GM21825 (cell line): ENCODE results near the gene INPP5J.
"Not testable (repeated sequence)": the region's sequence is repeated elsewhere in the genome, so short reads cannot be mapped to it uniquely, and the experiment has no call there.

Experiments used
- ATAC-seq: cut with Tn5 transposase; IDR thresholded peaks from one replicate; pipeline ENCODE4 v1.9.1; 2021; ENCODE audit warnings: mild to moderate bottlenecking, moderate library complexity; ENCODE audit not compliant: unreplicated experiment

Gene INPP5J, protein sequence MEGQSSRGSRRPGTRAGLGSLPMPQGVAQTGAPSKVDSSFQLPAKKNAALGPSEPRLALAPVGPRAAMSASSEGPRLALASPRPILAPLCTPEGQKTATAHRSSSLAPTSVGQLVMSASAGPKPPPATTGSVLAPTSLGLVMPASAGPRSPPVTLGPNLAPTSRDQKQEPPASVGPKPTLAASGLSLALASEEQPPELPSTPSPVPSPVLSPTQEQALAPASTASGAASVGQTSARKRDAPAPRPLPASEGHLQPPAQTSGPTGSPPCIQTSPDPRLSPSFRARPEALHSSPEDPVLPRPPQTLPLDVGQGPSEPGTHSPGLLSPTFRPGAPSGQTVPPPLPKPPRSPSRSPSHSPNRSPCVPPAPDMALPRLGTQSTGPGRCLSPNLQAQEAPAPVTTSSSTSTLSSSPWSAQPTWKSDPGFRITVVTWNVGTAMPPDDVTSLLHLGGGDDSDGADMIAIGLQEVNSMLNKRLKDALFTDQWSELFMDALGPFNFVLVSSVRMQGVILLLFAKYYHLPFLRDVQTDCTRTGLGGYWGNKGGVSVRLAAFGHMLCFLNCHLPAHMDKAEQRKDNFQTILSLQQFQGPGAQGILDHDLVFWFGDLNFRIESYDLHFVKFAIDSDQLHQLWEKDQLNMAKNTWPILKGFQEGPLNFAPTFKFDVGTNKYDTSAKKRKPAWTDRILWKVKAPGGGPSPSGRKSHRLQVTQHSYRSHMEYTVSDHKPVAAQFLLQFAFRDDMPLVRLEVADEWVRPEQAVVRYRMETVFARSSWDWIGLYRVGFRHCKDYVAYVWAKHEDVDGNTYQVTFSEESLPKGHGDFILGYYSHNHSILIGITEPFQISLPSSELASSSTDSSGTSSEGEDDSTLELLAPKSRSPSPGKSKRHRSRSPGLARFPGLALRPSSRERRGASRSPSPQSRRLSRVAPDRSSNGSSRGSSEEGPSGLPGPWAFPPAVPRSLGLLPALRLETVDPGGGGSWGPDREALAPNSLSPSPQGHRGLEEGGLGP

DNA sequence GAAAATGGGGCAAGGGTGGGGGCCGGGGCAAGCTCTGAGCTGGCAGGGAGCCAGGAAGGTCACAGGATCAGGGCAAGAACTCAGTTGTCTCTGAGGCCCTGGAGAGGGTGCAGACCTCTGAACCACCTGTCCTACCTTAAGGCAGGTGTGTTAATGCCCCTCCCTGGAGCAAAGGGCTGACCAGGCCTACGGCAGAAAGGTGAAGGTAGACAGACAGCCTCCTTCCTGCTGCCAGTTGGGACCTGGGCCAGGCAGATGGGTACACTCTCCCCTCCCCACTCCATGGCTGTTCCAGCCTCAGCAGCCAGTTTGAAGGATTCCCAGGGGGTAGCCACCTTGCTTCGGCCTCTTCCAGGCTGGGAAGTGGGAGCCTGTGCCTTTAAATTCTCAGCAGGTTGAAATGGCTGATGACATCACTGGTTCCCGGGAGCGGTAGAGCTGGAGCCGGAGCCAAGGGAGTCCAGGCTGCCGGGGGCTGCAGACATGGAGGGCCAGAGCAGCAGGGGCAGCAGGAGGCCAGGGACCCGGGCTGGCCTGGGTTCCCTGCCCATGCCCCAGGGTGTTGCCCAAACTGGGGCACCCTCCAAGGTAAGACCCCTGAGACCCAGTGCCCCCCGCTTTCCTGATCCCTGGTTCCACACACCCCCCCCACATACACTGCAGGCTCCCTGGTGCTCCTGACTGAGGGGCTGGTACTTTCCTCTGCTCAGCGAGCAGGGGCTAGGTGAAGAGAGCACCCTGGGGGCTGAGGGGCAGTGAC is at the start of gene INPP5J:
INPP5J (plus strand) TSS at position 435 of the 760 bp plus-strand sequence; CDS start at position 484, 49 bp downstream.
- no peak for ATAC-seq

DNA sequence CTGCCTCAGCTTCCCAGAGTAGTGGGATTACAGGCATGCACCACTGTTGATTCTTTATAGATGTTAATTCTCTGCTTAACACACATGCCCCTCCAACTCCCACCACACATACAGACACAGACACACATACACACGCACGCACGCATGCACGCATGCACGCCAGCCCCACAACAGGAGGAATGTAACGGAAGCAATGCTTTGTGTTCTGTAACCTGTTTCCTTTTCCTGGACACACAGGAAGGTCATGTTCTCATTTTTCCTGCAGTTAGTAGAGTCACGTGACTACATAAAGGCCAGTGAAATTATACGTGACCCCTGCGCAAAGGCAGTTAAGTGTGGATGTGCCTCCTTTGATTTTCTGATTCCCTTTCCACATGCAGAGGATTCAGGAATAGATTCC is 49.6 kb upstream of the INPP5J start:
- ATAC-seq, result not testable (repeated sequence)

DNA sequence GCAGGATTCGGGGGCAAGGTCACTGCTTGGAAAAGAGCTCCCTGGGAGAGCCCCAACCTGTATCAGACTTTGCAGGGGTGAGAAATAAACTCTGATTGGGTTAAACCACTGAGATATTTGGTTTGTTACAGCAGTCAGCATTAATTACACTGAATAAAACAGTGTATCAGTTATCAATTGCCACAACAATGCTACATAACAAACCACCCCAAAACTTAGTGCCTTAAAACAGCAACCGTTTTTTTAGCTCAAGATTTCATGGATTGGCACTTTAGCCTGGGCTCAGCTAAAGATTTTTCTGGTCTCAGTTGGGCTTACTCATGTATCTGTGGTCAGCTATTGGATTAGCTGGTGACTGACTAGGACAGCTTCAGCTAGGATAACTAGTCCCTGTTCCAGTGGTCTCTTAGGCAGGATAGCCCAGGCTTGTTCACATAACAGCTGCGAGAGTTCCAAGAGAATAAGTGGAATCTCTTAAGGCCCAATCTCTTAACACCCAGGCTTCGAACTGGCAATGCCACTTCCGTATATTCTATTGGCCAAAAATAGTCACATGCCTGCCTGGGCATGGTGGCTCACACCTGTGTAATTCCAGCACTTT is 49.1 kb upstream of the INPP5J start:
- not testable (repeated sequence) for ATAC-seq

DNA sequence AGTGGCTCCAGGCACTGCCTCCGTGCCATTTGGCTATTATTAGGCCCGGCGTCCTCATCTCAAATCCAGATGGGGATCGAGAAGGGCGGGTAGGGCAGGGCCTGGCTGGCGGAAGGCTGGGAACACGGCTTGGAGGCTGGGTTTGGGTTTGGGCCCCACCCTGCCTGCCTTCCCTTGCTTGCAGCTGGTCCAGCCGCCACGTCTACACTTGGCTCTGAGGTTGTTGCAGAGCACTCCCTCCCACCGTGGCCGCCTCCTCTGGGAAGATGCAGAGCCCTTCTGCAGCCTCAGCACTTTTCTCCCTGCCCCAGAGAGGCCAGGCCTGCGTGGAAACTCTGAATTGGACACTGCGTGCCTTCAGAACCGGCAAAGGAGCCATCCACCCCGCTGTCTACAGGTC is 46.8 kb upstream of the INPP5J start:
- ATAC-seq, result no peak

DNA sequence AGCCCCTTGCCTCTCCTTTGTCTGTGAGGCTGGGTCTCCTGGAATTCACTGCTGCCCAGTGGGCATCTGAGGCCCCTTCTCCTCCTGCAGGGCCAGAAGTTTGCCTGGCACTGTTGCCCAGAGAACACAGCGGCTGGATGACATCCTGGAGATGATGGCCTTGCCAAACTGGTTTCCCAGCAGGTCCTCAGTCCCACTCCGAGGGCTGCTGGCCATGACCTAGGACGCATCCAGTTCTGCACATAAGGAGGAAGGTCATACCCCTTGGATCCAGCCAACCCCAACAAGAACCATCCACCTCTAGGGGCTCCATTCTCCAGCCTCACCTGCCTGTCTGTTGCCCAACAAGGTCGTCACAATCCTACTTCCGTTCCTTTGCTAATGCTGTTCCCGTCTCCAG is 45.1 kb upstream of the INPP5J start:
- no peak for ATAC-seq

DNA sequence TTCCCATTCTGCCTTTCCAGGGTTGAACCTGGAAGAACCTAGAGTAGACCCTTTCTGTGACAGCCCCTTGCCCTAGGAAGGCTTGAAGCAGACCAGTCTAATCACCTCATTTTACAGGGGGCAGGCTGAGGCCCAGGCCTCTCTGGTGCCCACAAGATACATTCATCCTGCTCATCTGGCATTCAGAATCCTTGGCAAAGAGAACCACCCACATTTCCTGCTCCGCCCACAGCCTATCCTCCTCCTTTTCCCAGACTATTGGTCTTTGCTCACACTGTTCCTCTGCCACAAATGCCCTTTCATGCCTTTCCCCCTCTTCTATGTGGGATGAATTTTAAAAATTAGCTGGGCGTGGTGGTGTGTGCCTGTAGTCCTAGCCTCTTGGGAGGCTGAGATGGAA is 44.4 kb upstream of the INPP5J start:
- ATAC-seq, result not testable (repeated sequence)

DNA sequence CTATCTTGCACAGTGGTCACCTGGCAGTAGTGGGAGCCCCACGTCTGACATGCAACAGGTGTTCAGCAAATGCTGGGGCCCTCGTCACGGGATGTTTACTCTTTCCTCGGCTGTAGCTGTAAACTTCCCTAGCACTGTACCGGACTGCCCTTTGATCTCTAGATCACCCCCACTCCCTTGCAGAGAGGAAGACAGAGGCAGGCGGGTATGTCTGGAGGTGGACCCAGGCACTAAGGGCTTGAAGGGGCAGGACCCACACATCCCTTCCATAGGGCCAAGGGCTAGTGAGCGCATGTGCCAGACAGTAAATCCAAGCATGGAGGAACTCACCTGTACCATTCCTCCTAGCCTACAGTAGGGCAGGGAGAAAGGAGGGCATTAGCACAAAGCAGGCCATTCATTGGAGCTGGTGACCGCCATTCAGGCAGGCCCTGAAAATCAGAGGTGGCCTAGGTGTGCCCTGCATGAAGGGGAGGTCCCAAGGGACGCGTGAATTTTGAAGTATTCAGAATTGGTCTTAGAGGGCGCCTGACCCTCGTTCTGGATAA is 43.6 kb upstream of the INPP5J start:
- ATAC-seq, result no peak

DNA sequence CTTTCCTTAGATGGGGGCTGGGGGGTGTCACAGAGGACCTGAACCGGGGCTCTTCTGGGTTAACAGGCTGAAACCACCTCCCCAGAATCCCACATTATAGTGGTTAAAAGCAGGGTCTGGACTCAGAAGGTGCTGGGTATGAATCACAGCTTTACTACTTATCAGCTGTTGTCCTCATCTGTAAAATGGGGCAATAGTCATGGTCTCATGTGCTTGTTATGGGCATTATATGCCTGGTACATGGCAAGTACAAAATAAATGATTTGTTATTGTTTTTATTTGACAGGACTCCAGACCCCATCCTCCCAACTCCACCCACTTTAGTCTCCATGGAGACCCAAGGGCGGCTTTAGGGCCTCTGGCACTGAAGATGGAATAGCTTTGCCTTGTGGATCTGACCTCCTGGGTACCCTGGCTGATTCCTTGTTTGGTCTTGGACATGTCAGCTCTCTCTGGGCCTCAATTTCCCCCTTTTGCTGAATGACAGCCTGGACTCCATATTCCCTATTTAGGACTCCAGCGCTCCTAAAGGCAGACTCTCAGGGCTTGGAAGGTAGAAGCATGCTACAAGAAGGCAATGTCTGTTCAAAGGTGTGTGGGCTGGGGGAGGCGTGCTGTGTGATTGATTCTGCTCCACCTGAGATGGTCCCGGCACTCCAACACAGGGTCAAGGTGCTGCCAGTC is 42.5 kb upstream of the INPP5J start:
- no peak for ATAC-seq

DNA sequence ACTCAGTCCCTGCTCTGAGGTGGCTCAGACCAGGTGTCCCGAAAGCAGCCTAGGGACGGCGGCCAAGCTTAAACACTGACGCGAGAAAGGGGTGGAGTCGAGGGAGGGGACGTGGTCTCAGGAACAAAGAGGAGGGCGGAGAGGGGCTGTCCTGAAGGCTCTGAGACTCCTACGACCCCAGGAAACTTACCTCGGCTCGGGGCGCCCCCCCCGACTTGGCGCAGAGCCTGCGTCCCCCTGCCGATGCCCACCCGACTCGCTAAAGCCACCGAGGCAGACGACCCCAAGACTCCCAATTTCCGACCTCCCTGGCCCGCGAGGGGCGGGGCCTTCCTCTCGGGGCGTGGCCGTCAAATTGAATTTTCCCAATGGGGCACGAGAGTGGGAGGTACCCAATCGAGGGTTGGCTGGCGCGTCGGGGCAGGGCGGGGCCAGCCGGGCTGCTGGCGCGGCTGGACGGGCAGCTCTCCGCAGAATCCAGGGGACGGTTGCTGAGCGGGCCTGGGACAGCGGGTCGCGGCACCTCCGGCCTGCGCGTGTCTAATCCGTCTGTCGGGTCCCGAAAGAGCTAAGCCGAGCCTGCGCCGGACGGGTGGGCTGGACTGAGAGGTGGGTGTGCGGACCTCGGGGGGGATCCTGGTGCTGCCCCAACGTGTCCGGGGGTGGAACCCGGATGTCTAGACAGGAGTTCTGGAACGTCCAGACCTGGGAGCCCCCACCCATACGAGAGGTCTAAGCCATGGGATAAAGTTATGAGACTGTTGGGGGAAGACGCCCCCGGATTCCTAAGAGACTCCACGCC is 41.7 kb upstream of the INPP5J start, which contains the start of gene SMTN:
SMTN (plus strand) TSS at position 471 of the 802 bp plus-strand sequence. CDS start 1,941 bp downstream, outside the sequence.
- ATAC-seq, result peak; percentile 47

DNA sequence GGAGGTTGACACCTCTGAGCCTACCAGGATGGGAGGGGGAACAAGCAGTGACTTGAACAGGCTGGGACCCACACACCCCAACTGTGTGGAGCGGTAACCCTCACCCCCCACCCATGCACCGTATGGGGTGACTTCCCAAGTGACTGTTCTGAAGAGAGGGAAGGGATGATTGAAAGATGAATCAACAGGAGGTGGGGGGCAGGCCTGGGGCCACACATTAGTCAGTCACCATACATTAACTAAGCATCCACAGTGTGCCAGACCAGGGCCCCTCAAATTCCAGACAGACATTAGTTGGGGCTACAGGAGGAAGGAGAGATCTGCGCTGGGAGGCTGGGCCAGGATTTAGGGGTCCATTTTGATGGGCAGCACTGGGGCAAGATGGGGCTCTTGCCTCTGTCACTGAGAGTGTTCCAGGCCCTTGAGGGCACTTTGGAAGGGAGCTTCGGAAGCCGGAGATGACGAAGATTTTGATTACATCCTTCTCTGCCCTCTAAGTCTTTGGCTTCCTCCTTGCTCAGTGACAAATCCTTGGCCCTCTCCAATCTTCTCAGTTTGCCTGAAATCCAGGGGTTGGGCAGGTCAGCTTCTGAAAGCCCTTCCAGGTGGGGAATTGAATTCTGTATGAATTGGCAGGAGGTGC is 40.7 kb upstream of the INPP5J start:
- no peak for ATAC-seq

DNA sequence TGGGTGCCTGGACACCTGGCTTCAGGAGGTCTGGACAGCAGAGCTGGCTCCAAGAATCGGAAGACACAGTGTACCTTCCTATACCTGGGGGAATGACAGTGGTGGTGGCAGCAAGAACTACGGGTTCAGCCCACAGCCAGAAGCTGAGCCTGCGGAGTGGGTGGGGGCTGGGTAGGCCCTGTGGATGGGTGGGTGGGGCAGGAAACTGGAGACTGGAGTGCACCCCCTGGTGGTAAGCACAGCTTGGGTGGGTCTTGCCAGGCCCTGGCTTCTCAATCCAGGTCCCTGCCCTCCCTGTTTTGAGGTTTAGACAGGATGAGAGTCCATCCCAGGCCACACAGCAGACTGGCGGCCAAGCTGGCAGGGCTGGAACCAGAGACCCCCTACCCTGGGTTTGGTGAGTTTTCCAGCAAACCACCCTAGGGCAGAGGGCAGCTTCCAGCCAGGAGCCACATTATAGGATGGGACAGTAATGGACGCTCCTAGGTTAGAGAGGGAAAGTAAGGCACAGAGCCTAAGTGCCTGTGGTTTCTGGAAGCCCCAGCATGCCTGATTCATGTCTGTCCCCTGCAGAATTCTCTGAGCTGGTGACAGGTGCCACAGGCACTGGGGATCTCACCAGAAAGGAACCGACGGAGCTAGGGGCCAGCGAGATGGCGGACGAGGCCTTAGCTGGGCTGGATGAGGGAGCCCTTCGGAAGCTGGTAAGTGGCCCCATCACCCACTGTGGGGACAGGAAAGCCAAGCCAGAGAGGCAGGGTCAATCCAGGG is 40.0 kb upstream of the INPP5J start:
- ATAC-seq, result no peak

DNA sequence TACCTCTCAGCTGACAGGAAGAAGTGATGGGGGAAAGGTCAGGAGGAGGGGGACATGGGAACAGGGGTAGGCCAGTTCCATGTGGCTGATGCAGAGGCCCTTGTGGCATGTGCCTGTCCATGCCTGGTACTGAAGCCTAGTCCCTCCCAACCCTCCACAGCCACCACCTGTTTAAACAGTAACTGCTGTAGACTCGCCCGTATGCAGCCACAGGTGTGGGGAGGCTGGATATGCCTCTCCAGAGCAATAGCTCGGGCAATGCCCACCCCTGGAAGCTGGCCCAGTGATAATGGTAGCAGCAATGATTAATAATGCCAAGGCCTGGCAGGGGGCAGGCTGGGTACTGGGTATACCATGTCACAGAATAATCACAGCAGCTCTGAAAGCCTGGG is 39.4 kb upstream of the INPP5J start:
- ATAC-seq, result no peak

DNA sequence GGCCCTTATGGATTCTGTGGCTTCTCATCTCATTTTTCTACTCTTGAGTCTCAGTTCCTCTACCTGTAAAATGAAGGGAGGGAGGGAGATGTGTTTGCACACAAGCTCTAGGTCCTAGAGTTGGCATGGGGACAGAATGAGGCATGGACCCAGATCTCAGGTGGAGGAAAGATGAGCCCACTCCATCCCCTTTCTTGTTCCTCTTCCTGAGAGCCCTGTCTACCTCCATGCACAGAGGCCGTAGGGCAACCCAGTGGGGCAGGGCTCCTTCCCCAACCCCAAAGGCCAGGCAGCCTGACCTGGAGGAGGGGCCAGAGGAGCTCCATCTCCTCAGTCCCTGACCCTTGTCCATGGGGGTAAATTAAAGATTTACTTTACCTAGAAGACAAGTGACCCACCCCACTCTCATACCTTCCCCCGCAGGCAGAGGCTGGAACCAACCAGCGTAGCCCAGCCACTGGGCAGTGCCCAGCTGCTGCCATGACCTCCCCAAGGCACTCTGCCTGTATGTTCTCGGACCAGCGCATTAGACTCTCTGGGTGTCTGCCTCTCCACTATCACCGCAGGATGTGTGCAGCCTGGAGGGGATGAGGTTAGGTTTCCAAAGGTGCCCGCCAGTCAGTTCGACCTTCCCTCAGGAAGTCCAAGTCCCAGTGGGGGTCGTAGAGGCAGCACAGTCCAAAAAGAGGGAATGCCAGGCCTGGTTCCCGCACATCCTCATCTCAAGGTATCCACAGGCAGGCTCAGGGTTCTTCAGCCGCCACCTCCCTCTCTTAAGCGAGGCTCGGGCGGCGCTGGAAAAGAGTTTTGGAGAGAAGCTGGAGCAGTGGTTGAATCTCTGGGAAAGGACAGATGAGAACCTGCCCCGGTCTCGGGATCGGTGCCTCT is 38.6 kb upstream of the INPP5J start:
- no peak for ATAC-seq

DNA sequence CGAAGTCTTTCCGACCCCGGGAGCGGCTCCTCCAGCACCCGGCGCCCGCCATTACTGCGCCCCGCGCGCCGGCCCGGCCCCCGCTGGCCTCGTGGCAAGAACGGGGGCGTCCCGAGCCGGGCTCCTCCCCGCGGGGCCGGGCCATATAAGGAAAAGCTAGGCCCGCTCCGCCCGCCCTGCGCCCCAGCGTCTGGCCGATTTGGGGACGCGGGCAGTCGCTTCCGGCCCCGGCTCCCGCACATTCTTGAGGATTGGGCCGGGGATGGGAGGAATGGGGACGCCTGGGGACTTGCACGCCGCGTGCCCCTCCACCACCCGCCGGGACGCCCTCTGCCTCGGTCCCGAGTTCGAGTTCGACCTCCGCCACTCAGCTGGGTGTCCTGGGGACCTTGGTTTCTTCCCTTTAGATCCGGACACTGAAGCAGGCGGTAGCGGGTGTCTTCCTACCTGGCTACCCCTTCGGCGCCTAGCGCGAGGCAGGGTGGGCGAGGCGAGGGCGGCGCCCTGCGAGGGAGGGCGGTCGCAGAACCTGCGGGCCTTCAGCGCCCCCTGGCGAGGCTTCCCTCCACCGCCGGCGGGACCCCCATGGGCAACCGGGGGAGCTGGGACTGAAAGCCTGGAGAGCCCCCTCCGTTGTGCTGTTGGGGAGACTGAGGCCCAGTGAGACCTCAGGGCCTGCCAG is 37.8 kb upstream of the INPP5J start:
- ATAC-seq, result peak; percentile 58

DNA sequence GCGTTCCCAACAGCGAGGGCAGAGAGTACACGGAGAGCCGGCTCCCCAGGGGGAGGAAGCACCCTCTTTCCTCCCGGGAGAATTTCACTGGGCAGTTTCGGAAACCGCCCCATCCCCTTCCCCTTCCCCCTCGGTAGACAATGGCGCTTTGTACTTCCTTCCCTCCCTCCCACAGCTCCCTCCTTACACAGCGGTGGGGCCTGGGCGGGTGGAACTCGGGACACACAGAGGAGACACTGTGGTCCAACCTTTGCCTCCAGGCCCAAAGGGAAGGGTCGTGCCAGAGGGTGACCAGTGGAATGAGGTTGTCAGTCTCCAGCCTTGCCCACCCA is 37.3 kb upstream of the INPP5J start:
- ATAC-seq, result no peak

DNA sequence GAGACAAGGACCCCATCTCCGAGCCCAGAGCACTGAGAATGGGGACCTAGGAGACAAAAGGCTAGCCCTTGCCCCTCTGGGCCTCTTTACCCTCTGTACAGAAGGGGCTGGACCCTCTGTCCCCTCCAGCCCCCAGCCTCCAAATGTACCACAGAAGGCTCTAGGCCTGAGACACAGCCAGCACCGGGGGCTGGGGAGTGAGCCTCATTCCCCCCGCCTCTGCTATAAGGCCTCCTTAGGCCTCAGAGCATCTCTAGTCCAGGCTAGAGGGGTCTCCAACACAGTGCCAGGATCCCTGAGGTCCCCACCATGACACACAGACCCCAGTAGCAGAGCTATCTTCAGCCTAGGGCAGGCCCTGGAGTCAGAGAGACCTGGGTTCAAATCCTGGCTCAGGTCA is 36.8 kb upstream of the INPP5J start:
- no peak for ATAC-seq
